ENCODE data around the gene MYO5B.
"Not testable (repeated sequence)": the region's sequence is repeated elsewhere in the genome, so short reads cannot be mapped to it uniquely, and the experiment has no call there.

- not testable (repeated sequence) for TF ChIP-seq CTCF (conservative IDR thresholded peaks at IDR 0.05 in 1 of 2, IDR thresholded peaks at IDR 0.05 in 1 of 2; ENCODE audit: extremely low read depth in 1 of 2, insufficient read depth in 1 of 2, low read depth in 1 of 2, low read length in 2 of 2); EZH2 (IDR thresholded peaks at IDR 0.05; ENCODE audit: borderline replicate concordance, low read length)
Measured at GRCh38 chr18:49789560-49790134, 405.3 kb downstream of the MYO5B start.

Data from mammary epithelial cell (primary cell).